ENCODE results near the gene ATG14.

Gene ATG14

GRCh38 chr14:55399852-55400251, 11.8 kb downstream of the ATG14 start:
- no peak overlapping the region for H3K4me3 ChIP-seq (ENCODE audit: low read depth in 1 of 2, low read length in 1 of 2)

GRCh38 chr14:55399183-55399582, 12.4 kb downstream of the ATG14 start:
- no peaks in the 10 kb centered on the region for H3K4me1 ChIP-seq (ENCODE audit: control insufficient read depth in 1 of 2, insufficient read depth in 1 of 2, low read depth in 1 of 2, low read length in 1 of 2)
- TF ChIP-seq CTCF (IDR thresholded peaks at IDR 0.05): no peak
- H3K4me3 ChIP-seq (ENCODE audit: low read depth in 1 of 2, low read length in 1 of 2): no peak overlapping the region
- H3K9me3 ChIP-seq: no peaks in the 10 kb centered on the region
- no peak overlapping the region for H3K27ac ChIP-seq
- H3K36me3 ChIP-seq: peaks cover 10% of the 10 kb centered on the region
- H3K27me3 ChIP-seq: no peaks in the 10 kb centered on the region

More at GRCh38 chr14:55399852-55400251, 11.8 kb downstream of the ATG14 start:
- Histone ChIP-seq H3K4me1 (ENCODE audit: control insufficient read depth in 1 of 2, insufficient read depth in 1 of 2, low read depth in 1 of 2, low read length in 1 of 2) (no peaks in the 10 kb centered on the region), H3K27me3 (no peaks in the 10 kb centered on the region), H3K9me3 (no peaks in the 10 kb centered on the region), H3K36me3 (peaks cover 10% of the 10 kb centered on the region), H3K27ac (no peak overlapping the region)
- TF ChIP-seq CTCF (IDR thresholded peaks at IDR 0.05): no peak

- H3K27me3 ChIP-seq: no peaks in the 10 kb centered on the region
- no peaks in the 10 kb centered on the region for H3K4me1 ChIP-seq (ENCODE audit: control insufficient read depth in 1 of 2, insufficient read depth in 1 of 2, low read depth in 1 of 2, low read length in 1 of 2)
- H3K36me3 ChIP-seq: peaks cover 10% of the 10 kb centered on the region
- no peaks in the 10 kb centered on the region for H3K9me3 ChIP-seq
- H3K27ac ChIP-seq: no peak overlapping the region
- H3K4me3 ChIP-seq (ENCODE audit: low read depth in 1 of 2, low read length in 1 of 2): no peak overlapping the region
- TF ChIP-seq CTCF (IDR thresholded peaks at IDR 0.05): no peak
Observed at GRCh38 chr14:55398679-55399078, 13.0 kb downstream of the ATG14 start.

- peaks cover 23% of the 10 kb centered on the region for H3K36me3 ChIP-seq
- H3K4me1 ChIP-seq (ENCODE audit: control insufficient read depth in 1 of 2, insufficient read depth in 1 of 2, low read depth in 1 of 2, low read length in 1 of 2): no peaks in the 10 kb centered on the region
- TF ChIP-seq CTCF (IDR thresholded peaks at IDR 0.05): no peak
Observed at GRCh38 chr14:55389330-55389729, 22.3 kb downstream of the ATG14 start.

GRCh38 chr14:55388160-55388559, 23.5 kb downstream of the ATG14 start:
- Histone ChIP-seq H3K36me3 (peaks cover 23% of the 10 kb centered on the region), H3K4me3 (ENCODE audit: low read depth in 1 of 2, low read length in 1 of 2) (no peak overlapping the region), H3K27me3 (no peaks in the 10 kb centered on the region), H3K4me1 (ENCODE audit: control insufficient read depth in 1 of 2, insufficient read depth in 1 of 2, low read depth in 1 of 2, low read length in 1 of 2) (no peaks in the 10 kb centered on the region), H3K27ac (no peak overlapping the region), H3K9me3 (no peaks in the 10 kb centered on the region)
- TF ChIP-seq CTCF (IDR thresholded peaks at IDR 0.05): no peak

More at GRCh38 chr14:55389330-55389729, 22.3 kb downstream of the ATG14 start:
- Histone ChIP-seq H3K27ac (no peak overlapping the region), H3K4me3 (ENCODE audit: low read depth in 1 of 2, low read length in 1 of 2) (no peak overlapping the region), H3K9me3 (no peaks in the 10 kb centered on the region), H3K27me3 (no peaks in the 10 kb centered on the region)

GRCh38 chr14:55387121-55387520, 24.5 kb downstream of the ATG14 start:
- Histone ChIP-seq H3K4me1 (ENCODE audit: control insufficient read depth in 1 of 2, insufficient read depth in 1 of 2, low read depth in 1 of 2, low read length in 1 of 2) (no peaks in the 10 kb centered on the region), H3K9me3 (no peaks in the 10 kb centered on the region), H3K27me3 (no peaks in the 10 kb centered on the region), H3K36me3 (peaks cover 23% of the 10 kb centered on the region), H3K27ac (no peak overlapping the region), H3K4me3 (ENCODE audit: low read depth in 1 of 2, low read length in 1 of 2) (no peak overlapping the region)
- TF ChIP-seq CTCF (IDR thresholded peaks at IDR 0.05): no peak
